Measurements from ENCODE around the gene ZNF587. TPM values are rescaled to one million over a fixed set of nuclear protein-coding genes. Genes with fewer than 3 reads are reported as not detected.
A peak's percentile ranks its signal among the peaks of the same experiment; 100 is the strongest.
"Not testable (repeated sequence)": the region's sequence is repeated elsewhere in the genome, so short reads cannot be mapped to it uniquely, and the experiment has no call there.

Gene ZNF587
- total and polyA plus RNA-seq, 4 experiments from 2014 or later = 2.7 to 62.8 (median 33.1) TPM

DNA sequence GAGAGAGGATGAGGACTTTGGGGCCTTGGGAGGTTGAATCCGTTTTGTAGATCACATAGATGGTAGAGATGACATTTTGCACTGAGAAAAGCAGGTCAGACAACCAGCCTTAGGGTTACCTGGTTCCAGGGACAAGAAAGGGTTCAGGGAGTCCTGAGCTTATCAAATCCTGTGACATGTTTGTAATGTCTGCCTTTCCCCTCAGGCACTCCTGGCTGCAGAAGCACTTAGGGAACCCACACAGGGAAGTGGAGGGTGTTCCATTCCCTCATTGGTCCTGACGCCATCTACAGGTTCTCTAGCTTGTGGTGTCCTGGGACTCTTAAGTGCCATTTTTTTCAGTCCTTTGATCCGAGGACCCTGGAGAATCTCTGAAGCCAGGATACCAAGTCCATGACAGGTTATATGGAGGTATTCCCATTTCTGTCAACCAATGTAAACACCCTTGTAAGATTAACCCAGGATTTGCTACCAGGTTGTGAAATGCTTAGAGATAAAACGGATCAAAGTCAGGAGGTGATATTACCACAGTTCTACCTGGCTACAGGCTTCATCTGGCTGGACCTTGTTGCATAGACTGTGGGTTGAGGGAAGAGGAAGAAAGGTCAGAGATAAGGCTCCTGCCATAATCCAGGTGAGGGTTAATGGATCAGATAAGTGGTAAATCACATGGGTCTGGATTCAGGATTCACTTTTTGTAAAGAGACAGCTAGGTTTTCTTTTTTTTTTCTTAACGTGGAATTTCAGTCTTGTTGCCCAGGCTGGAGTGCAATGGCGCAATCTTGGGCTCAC is 2.3 kb downstream of the ZNF587 start:
- H3K9me3 ChIP-seq (ENCODE audit: control insufficient read depth in 1 of 2, low read length in 2 of 2); H3K4me3 ChIP-seq (ENCODE audit: low read length in 2 of 2); intact Hi-C loops (cut with micrococcal nuclease); DNase-seq; H3K27me3 Mint-ChIP-seq; H3K27ac ChIP-seq (ENCODE audit: low read depth, low read length); POLR2A ChIA-PET (ENCODE audit: partially characterized antibody); H3K27me3 ChIP-seq (ENCODE audit: insufficient read depth, low read length); CTCF ChIA-PET (ENCODE audit: partially characterized antibody): not testable (repeated sequence)
- peaks cover 18 to 42% (median 30%) of the 10 kb centered on the region in 4 donors for H3K4me1 Mint-ChIP-seq
- peaks cover 20% of the 10 kb centered on the region for H3K4me1 ChIP-seq (ENCODE audit: insufficient read depth, low read length)
- H3K36me3 Mint-ChIP-seq = peaks cover 49 to 57% of the 10 kb centered on the region in 2 donors
- peaks cover 0 to 29% (median 20%) of the 10 kb centered on the region in 8 donors for H3K9me3 Mint-ChIP-seq
- H3K4me3 Mint-ChIP-seq = peak overlapping the region in 4 of 8 donors; percentile 17 to 49 (median 33)
- peaks cover 28% of the 10 kb centered on the region for H3K36me3 ChIP-seq (ENCODE audit: insufficient read depth, low read length)
- peak overlapping the region in 5 of 7 donors; percentile 13 to 98 (median 65) for H3K27ac Mint-ChIP-seq

DNA sequence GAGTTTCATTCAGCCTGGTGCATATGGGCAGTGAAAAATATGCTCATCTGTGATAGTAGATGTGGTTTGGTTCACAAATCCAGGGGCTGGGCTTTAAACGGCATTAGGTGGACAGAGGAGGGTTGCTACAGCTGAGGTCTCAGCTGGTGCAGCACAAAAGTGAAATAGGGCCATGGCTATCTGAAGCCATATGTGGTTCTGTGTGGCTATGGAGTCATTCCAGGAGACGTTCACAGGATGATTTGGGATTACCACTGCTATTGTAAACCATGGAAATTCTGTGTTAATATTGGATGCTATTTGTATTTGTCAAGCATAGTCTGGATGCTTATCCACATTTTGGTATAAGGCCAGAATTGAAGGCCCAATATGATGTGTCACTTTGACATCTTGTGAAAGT is 4.5 kb downstream of the ZNF587 start:
- Histone ChIP-seq H3K36me3 (ENCODE audit: insufficient read depth, low read length) (peaks cover 39% of the 10 kb centered on the region), H3K4me1 (ENCODE audit: insufficient read depth, low read length) (peaks cover 18% of the 10 kb centered on the region)
- POLR2A ChIA-PET (ENCODE audit: partially characterized antibody); H3K4me3 ChIP-seq (ENCODE audit: low read length in 2 of 2); intact Hi-C loops (cut with micrococcal nuclease); H3K27me3 Mint-ChIP-seq; H3K27ac Mint-ChIP-seq; DNase-seq; CTCF ChIA-PET (ENCODE audit: partially characterized antibody); H3K9me3 ChIP-seq (ENCODE audit: control insufficient read depth in 1 of 2, low read length in 2 of 2); H3K27ac ChIP-seq (ENCODE audit: low read depth, low read length); H3K27me3 ChIP-seq (ENCODE audit: insufficient read depth, low read length): not testable (repeated sequence)
- peaks cover 18 to 40% (median 31%) of the 10 kb centered on the region in 4 donors for H3K4me1 Mint-ChIP-seq
- H3K4me3 Mint-ChIP-seq = peak overlapping the region in 1 of 8 donors; percentile 9
- peaks cover 64 to 71% of the 10 kb centered on the region in 2 donors for H3K36me3 Mint-ChIP-seq
- H3K9me3 Mint-ChIP-seq = peaks cover 0 to 43% (median 27%) of the 10 kb centered on the region in 8 donors

DNA sequence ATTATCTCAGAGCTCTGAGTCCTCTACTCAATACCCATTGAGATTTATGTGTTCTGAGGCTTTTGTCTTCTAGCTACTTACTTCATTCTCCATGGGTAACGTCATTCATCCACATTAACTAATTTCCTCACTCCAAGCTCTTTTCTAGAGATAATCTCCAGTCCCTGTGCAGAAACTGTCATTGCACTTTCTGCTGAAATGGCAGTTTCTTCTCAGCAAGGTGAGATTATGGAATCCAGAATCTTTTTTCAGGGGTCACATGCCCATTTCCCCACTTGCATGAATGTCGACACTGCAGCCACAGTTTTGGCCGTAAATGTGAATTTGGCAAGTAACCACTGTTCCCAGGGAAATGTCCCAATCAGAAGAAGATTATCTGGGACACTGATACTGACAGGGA is 12.7 kb downstream of the ZNF587 start:
- H3K4me3 ChIP-seq (ENCODE audit: low read length in 2 of 2); H3K4me1 Mint-ChIP-seq; CTCF ChIA-PET (ENCODE audit: partially characterized antibody); POLR2A ChIA-PET (ENCODE audit: partially characterized antibody); DNase-seq; H3K4me1 ChIP-seq (ENCODE audit: insufficient read depth, low read length); H3K4me3 Mint-ChIP-seq; H3K27me3 ChIP-seq (ENCODE audit: insufficient read depth, low read length); intact Hi-C loops (cut with micrococcal nuclease); H3K27ac Mint-ChIP-seq; H3K27ac ChIP-seq (ENCODE audit: low read depth, low read length); H3K27me3 Mint-ChIP-seq: not testable (repeated sequence)
- peaks cover 44% of the 10 kb centered on the region for H3K36me3 ChIP-seq (ENCODE audit: insufficient read depth, low read length)
- H3K9me3 ChIP-seq (ENCODE audit: control insufficient read depth in 1 of 2, low read length in 2 of 2) = peaks cover 0 to 23% of the 10 kb centered on the region in 2 donors
- Mint-ChIP-seq H3K36me3 (peaks cover 70 to 79% of the 10 kb centered on the region in 2 donors), H3K9me3 (peaks cover 0 to 86% (median 67%) of the 10 kb centered on the region in 8 donors)

DNA sequence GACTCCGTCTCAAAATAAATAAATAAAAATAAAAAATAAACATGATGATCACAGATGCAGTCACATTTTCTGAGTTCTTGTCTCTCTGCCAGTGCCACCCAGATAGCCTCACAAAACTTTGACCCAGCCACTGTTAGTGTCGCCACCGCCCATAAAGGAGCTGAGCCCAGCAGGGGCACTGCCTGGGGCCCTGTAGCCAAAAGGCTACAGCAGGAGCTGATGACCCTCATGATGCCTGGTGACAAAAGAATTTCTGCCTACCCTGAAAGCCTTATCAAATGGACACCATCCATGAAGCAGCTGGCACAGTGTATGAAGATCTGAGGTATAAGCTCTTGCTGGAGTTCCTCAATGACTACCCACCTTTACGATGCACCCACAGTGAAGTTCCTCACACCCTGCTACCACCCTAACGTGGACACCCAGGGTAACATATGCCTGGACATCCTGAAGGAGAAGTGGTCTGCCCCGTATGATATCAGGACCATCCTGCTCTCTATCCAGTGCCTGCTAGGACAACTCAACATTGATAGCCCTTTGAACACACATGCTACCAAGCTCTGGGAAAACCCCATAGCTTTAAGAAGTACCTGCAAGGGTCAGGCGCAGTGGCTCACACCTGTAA is 18.3 kb downstream of the ZNF587 start:
- Histone ChIP-seq H3K27ac (ENCODE audit: low read depth, low read length) (no peak overlapping the region), H3K9me3 (ENCODE audit: control insufficient read depth in 1 of 2, low read length in 2 of 2) (peaks cover 5 to 47% of the 10 kb centered on the region in 2 donors), H3K27me3 (ENCODE audit: insufficient read depth, low read length) (no peaks in the 10 kb centered on the region), H3K36me3 (ENCODE audit: insufficient read depth, low read length) (peaks cover 15% of the 10 kb centered on the region), H3K4me1 (ENCODE audit: insufficient read depth, low read length) (no peaks in the 10 kb centered on the region), H3K4me3 (ENCODE audit: low read length in 2 of 2) (no peak overlapping the region)
- CTCF ChIA-PET (ENCODE audit: partially characterized antibody) = no interaction called here
- H3K4me3 Mint-ChIP-seq = no peak overlapping the region
- intact Hi-C loops (cut with micrococcal nuclease) = no loop called here
- H3K9me3 Mint-ChIP-seq = peaks cover 0 to 89% (median 75%) of the 10 kb centered on the region in 8 donors
- DNase-seq = no peak
- H3K27ac Mint-ChIP-seq = no peak overlapping the region
- no peaks in the 10 kb centered on the region for H3K27me3 Mint-ChIP-seq
- POLR2A ChIA-PET (ENCODE audit: partially characterized antibody) = no interaction called here
- H3K4me1 Mint-ChIP-seq = no peaks in the 10 kb centered on the region
- H3K36me3 Mint-ChIP-seq = peaks cover 53 to 59% of the 10 kb centered on the region in 2 donors

DNA sequence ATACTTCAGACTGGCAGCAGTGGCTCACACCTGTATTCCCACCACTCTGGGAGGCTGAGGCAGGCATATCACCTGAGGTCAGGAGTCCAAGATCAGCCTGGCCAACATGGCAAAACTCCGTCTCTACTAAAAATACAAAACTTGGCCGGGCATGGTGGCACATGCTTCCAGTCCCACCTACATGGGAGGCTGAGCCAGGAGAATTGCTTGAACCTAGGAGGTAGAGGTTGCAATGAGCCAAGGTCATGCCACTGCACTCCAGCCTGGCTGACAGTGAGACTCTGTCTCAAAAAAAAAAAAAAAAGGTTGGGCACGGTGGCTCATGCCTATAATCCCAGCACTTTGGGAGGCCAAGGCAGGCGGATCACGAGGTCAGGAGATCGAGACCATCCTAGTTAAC is 20.0 kb downstream of the ZNF587 start:
- intact Hi-C loops (cut with micrococcal nuclease); H3K4me1 Mint-ChIP-seq; H3K4me3 ChIP-seq (ENCODE audit: low read length in 2 of 2); H3K4me3 Mint-ChIP-seq; H3K27me3 Mint-ChIP-seq; CTCF ChIA-PET (ENCODE audit: partially characterized antibody); H3K27ac Mint-ChIP-seq; H3K4me1 ChIP-seq (ENCODE audit: insufficient read depth, low read length); DNase-seq; H3K27me3 ChIP-seq (ENCODE audit: insufficient read depth, low read length); H3K27ac ChIP-seq (ENCODE audit: low read depth, low read length): not testable (repeated sequence)
- POLR2A ChIA-PET (ENCODE audit: partially characterized antibody) = interaction anchor here (1.0 kb wide), 1 partner anchor 133 kb away, joined by 3 read pairs; the partner anchor contains the start of gene ZNF606
- Mint-ChIP-seq H3K9me3 (peaks cover 0 to 92% (median 80%) of the 10 kb centered on the region in 8 donors), H3K36me3 (peaks cover 58 to 61% of the 10 kb centered on the region in 2 donors)
- peaks cover 13% of the 10 kb centered on the region for H3K36me3 ChIP-seq (ENCODE audit: insufficient read depth, low read length)
- H3K9me3 ChIP-seq (ENCODE audit: control insufficient read depth in 1 of 2, low read length in 2 of 2) = peaks cover 5 to 60% of the 10 kb centered on the region in 2 donors

DNA sequence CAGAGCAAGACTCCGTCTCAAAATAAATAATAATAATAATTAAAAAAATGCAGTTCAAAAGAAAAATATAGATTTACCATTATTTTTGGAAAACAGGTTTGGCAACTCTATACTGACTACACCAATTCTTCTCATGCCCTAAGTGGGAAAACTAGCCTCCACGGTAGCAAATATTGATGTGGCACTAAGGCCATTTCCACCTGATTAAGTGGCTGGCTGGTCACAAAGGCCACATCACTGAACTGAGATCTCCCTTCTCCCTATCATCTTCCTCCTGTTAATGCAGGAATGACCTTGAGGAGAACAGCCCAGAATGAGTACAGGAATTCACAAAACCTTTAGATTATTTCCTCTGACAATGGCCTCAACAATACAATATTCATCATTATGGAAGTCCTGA is 20.6 kb downstream of the ZNF587 start:
- Mint-ChIP-seq H3K4me1 (no peaks in the 10 kb centered on the region), H3K36me3 (peaks cover 56% of the 10 kb centered on the region in 2 donors), H3K27me3 (no peaks in the 10 kb centered on the region), H3K9me3 (peaks cover 0 to 90% (median 77%) of the 10 kb centered on the region in 8 donors), H3K27ac (no peak overlapping the region), H3K4me3 (no peak overlapping the region)
- H3K36me3 ChIP-seq (ENCODE audit: insufficient read depth, low read length) = peaks cover 9% of the 10 kb centered on the region
- no peaks in the 10 kb centered on the region for H3K27me3 ChIP-seq (ENCODE audit: insufficient read depth, low read length)
- DNase-seq = no peak
- ChIA-PET POLR2A (ENCODE audit: partially characterized antibody) (no interaction called here), CTCF (ENCODE audit: partially characterized antibody) (no interaction called here)
- intact Hi-C loops (cut with micrococcal nuclease) = no loop called here
- H3K27ac ChIP-seq (ENCODE audit: low read depth, low read length) = no peak overlapping the region
- peaks cover 5 to 61% of the 10 kb centered on the region in 2 donors for H3K9me3 ChIP-seq (ENCODE audit: control insufficient read depth in 1 of 2, low read length in 2 of 2)
- H3K4me1 ChIP-seq (ENCODE audit: insufficient read depth, low read length) = no peaks in the 10 kb centered on the region
- H3K4me3 ChIP-seq (ENCODE audit: low read length in 2 of 2) = no peak overlapping the region

DNA sequence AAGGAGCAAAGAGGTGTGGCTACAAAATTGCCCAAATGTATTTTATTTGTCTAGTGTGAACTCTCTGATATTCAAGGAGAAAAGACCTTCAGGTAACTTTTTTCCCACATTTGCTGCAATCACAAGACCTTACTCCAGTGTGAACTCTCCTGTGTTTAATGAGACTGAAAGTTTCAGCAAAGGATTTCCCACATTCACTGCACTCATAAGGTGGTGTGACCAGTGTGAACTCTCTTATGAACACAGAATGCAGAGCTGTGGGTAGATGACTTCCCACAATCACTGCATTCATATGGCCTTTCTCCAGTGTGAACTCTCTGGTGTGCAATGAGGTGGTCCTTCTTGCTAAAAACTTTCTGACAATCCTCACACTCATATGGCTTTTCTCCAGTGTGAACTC is 22.8 kb downstream of the ZNF587 start:
- POLR2A ChIA-PET (ENCODE audit: partially characterized antibody) = no interaction called here
- Histone ChIP-seq H3K36me3 (ENCODE audit: insufficient read depth, low read length) (peaks cover 17% of the 10 kb centered on the region), H3K27ac (ENCODE audit: low read depth, low read length) (no peak overlapping the region), H3K27me3 (ENCODE audit: insufficient read depth, low read length) (no peaks in the 10 kb centered on the region), H3K4me3 (ENCODE audit: low read length in 2 of 2) (no peak overlapping the region), H3K4me1 (ENCODE audit: insufficient read depth, low read length) (no peaks in the 10 kb centered on the region), H3K9me3 (ENCODE audit: control insufficient read depth in 1 of 2, low read length in 2 of 2) (peaks cover 5 to 70% of the 10 kb centered on the region in 2 donors)
- H3K4me1 Mint-ChIP-seq = no peaks in the 10 kb centered on the region
- intact Hi-C loops (cut with micrococcal nuclease) = no loop called here
- no peak overlapping the region for H3K27ac Mint-ChIP-seq
- no peaks in the 10 kb centered on the region for H3K27me3 Mint-ChIP-seq
- no peak for DNase-seq
- peaks cover 4 to 92% (median 79%) of the 10 kb centered on the region in 8 donors for H3K9me3 Mint-ChIP-seq
- H3K4me3 Mint-ChIP-seq = no peak overlapping the region
- peaks cover 57 to 62% of the 10 kb centered on the region in 2 donors for H3K36me3 Mint-ChIP-seq
- CTCF ChIA-PET (ENCODE audit: partially characterized antibody) = no interaction called here

All from CD4-positive, alpha-beta memory T cell (primary cell).